Endothelial cell of umbilical vein (primary cell): ENCODE data around the gene FOXK1. TPM values are rescaled to one million over a fixed set of nuclear protein-coding genes. Genes with fewer than 3 reads are reported as not detected.

Experiments
- BruUV-seq: library from RNA; stranded (reverse); fragments of 400-500 nt; replicated peaks from 2 replicates; lab custom pipeline; 2021; lab: Mats Ljungman, UMichigan
- CTCF ChIA-PET: fragments of 300-600, 350-600 bp; sonication (Branson Sonifier 250); formaldehyde crosslinking; loops from one replicate; lab custom pipeline; 2021; ENCODE audit warnings: antibody characterized with exemption, inconsistent platforms; lab: Charles Lee
- POLR2A ChIA-PET: fragments of 300-600, 350-600 bp; sonication (Branson Sonifier 250); formaldehyde crosslinking; loops from one replicate; lab custom pipeline; 2021; ENCODE audit warnings: antibody characterized with exemption, inconsistent platforms; lab: Charles Lee
- DNase-seq: peaks from one replicate; pipeline ENCODE4 v3.0.0-alpha.2; 2011; ENCODE audit warnings: low read depth, low spot score
- FAIRE-seq: peaks from 2 replicates; lab custom pipeline; 2011; peaks lifted over from hg19 to GRCh38; lab: Jason Lieb, UNC
- H2AFZ ChIP-seq: 2 replicates; pipeline ENCODE4 v1.6.0; 2012; ENCODE audit warnings: low read depth, low read length, control low read depth, inconsistent platforms
- H3K27ac ChIP-seq: 2 replicates; pipeline ENCODE4 v1.5.1; 2011; ENCODE audit warnings: low read depth, mild to moderate bottlenecking, control low read depth, low read length, moderate library complexity; ENCODE audit not compliant: insufficient read depth
- H3K27me3 ChIP-seq, 2 experiments: 2 replicates each; pipeline versions ENCODE4 v1.6.0 to v1.6.1; 2011; ENCODE audit warnings: low read length in 2 of 2, mixed read lengths in 1 of 2; ENCODE audit not compliant: control insufficient read depth in 2 of 2, insufficient read depth in 2 of 2
- H3K36me3 ChIP-seq, 2 experiments: 2 replicates in 1 of 2; 3 replicates in 1 of 2; pipeline ENCODE4 v1.5.1; 2011; ENCODE audit warnings: low read length in 2 of 2, mild to moderate bottlenecking in 1 of 2, moderate library complexity in 1 of 2; ENCODE audit not compliant: control insufficient read depth in 2 of 2, insufficient read depth in 2 of 2; ENCODE audit errors: extremely low read depth in 1 of 2
- H3K4me1 ChIP-seq: 3 replicates; pipeline ENCODE4 v1.5.1; 2011; ENCODE audit warnings: mild to moderate bottlenecking, low read length; ENCODE audit not compliant: control insufficient read depth, insufficient read depth; ENCODE audit errors: extremely low read depth
- H3K4me2 ChIP-seq: 2 replicates; pipeline ENCODE4 v1.6.1; 2011; ENCODE audit warnings: low read length, control low read depth, mixed read lengths; ENCODE audit not compliant: insufficient read depth
- H3K4me3 ChIP-seq, 3 experiments: fragments of 200-600 bp in 1 of 3; sonication (generic), shearing (Covaris generic) in 1 of 3; replicated peaks in 1 of 3; 2 replicates each; pipeline ENCODE4 v1.5.1; 2011 to 2016; ENCODE audit warnings: control low read depth in 3 of 3, low read length in 3 of 3, mild to moderate bottlenecking in 2 of 3, inconsistent platforms in 1 of 3, low read depth in 1 of 3, moderate library complexity in 1 of 3; ENCODE audit not compliant: insufficient read depth in 1 of 3
- H3K79me2 ChIP-seq: 2 replicates; pipeline ENCODE4 v1.6.0; 2012; ENCODE audit warnings: low read length, inconsistent platforms; ENCODE audit not compliant: control insufficient read depth, insufficient read depth
- H3K9ac ChIP-seq: replicated peaks from 2 replicates; pipeline ENCODE3; 2011; ENCODE audit warnings: low read length, control low read depth; ENCODE audit not compliant: insufficient read depth; ENCODE audit errors: extremely low read depth
- H3K9me1 ChIP-seq: replicated peaks from 3 replicates; pipeline ENCODE4 v1.6.0; 2011; ENCODE audit warnings: mild to moderate bottlenecking, low read length; ENCODE audit not compliant: control insufficient read depth, insufficient read depth; ENCODE audit errors: extremely low read depth
- H3K9me3 ChIP-seq: replicated peaks from 2 replicates; pipeline ENCODE4 v1.5.1; 2012; ENCODE audit warnings: low read length, inconsistent platforms; ENCODE audit not compliant: control insufficient read depth, insufficient read depth
- H4K20me1 ChIP-seq: replicated peaks from 2 replicates; pipeline ENCODE3; 2011; ENCODE audit warnings: mild to moderate bottlenecking, low read length; ENCODE audit not compliant: control insufficient read depth, insufficient read depth; ENCODE audit errors: extremely low read depth
- FOS ChIP-seq: IDR thresholded peaks from 2 replicates; pipeline ENCODE4 v1.6.1; 2011; ENCODE audit warnings: mild to moderate bottlenecking, low read length, moderate library complexity, borderline replicate concordance; ENCODE audit not compliant: insufficient read depth
- GATA2 ChIP-seq: IDR thresholded peaks from 2 replicates; pipeline ENCODE4 v1.7.0; 2011; ENCODE audit warnings: low read depth, mild to moderate bottlenecking, moderate library complexity, mixed read lengths, low read length; ENCODE audit not compliant: insufficient read length, insufficient read depth
- JUN ChIP-seq: IDR thresholded peaks from 2 replicates; pipeline ENCODE4 v1.6.1; 2011; ENCODE audit warnings: borderline replicate concordance, low read depth; ENCODE audit not compliant: insufficient read length, insufficient read depth
- POLR2A ChIP-seq: IDR thresholded peaks from 2 replicates; pipeline ENCODE4 v1.6.1; 2012; ENCODE audit warnings: low read depth, mild to moderate bottlenecking, control low read depth, low read length
- POLR2AphosphoS5 ChIP-seq: IDR thresholded peaks from 2 replicates; pipeline ENCODE4 v1.6.1; 2012; ENCODE audit warnings: low read depth, mild to moderate bottlenecking, control low read depth, low read length, moderate library complexity; ENCODE audit not compliant: insufficient read depth
- dilution Hi-C: fragments of 300-500 bp; cut with MboI; formaldehyde crosslinking; loops from one replicate; pipeline ENCODE4 v1.15.0; 2019; ENCODE audit warnings: low sequenced_read_pairs; ENCODE audit not compliant: extremely low pct_ligation_motif_present
- intact Hi-C: fragments of 100-400 bp; cut with micrococcal nuclease; formaldehyde crosslinking; loops from one replicate; pipeline ENCODE4 v1.10.0; 2022
- polyA plus RNA-seq, 4 experiments: library from polyadenylated mRNA; depleted of rRNA in 3 of 4; stranded (reverse) in 3 of 4; unstranded in 1 of 4; fragments of >200 nt; gene quantifications; 2 replicates each; pipeline versions ENCODE4 v1.2.1 to v1.2.3, GENCODE V29; 2011 to 2012; ENCODE audit warnings: missing spikeins in 1 of 4
- total RNA-seq: library from RNA; stranded (reverse); gene quantifications from 2 replicates; pipeline ENCODE4 v1.2.3, GENCODE V29; 2021
- TF ChIP-seq, protein P1 (sequence below): IDR thresholded peaks from 2 replicates; pipeline ENCODE4 v1.6.1; 2011; ENCODE audit not compliant: insufficient read depth, insufficient read length

Gene FOXK1
- total and polyA plus RNA-seq, 2 donors (not counting 3 experiments of a cell fraction or from before 2014, with no cell fraction given), result 8.0 to 52.1 TPM

DNA sequence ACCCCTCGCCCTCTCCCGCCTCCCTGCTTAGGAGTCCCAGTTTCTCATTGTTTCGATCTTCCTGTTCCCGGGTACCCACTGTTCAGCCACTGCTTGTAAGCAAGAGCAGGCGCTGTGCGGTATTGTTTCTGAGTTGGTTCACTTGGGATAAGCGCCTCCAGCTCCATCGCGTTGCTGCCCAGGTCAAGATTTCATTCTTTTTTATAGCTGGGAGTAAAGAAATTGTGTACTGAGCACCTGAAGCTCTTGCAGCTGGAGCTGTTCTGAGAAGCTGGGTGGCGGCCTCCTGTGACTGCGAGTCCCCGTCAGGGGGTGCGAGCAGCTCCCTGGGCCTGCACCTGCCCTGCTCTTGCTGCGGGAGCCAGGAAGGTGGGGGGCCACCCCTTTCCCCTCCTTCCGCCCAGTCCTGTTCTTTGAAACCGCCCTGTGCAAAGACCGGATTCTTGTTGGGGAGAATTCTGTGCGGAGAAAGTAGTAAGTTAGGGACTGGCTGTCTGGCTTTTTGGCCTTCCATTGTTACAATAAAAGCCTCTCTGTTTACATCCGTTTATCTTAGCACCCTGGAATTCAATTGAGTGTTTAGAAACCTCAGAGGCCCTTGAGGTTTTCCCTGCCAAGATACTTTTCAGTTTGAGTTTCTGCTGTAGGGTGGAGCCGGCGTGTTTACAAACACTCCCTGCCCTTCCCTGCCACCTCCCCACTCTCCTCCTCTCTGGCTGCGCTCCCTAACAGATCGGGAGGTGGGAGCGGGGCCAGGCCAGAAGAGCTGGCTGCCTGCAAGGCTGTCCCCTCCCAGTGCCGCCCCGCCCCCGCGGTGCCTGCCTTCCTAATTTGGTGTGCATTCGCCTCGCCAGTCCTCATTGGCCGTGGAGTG is 62.5 kb downstream of the FOXK1 start:
- no TSS peak for BruUV-seq
- Histone ChIP-seq H2AFZ (no peak overlapping the region), H4K20me1 (no peaks in the 10 kb centered on the region), H3K27ac (peak overlapping the region; percentile 76), H3K9ac (peak overlapping the region; percentile 47), H3K4me1 (peaks cover 49% of the 10 kb centered on the region), H3K4me3 (no peak overlapping the region), H3K27me3 (no peaks in the 10 kb centered on the region), H3K9me3 (no peaks in the 10 kb centered on the region), H3K9me1 (no peaks in the 10 kb centered on the region), H3K36me3 (peaks cover 7 to 11% of the 10 kb centered on the region in 2 experiments), H3K4me2 (peak overlapping the region; percentile 19), H3K79me2 (peaks cover 32% of the 10 kb centered on the region)
- intact Hi-C loops, result loop anchor here (1.0 kb wide), 3 partner anchors 19 to 60 kb away; no protein-coding TSS in a partner anchor
- dilution Hi-C loops, result no loop called here
- DNase-seq (peak; percentile 96), FAIRE-seq (peak; percentile 93)
- POLR2A ChIA-PET, result interaction anchor here (0.5 to 2.3 kb wide), 4 partner anchors 20 to 489 kb away, joined by 6 to 12 read pairs (median 6); no protein-coding TSS in a partner anchor
- peak; percentile 3 for TF ChIP-seq FOS
- TF ChIP-seq, protein P1, sequence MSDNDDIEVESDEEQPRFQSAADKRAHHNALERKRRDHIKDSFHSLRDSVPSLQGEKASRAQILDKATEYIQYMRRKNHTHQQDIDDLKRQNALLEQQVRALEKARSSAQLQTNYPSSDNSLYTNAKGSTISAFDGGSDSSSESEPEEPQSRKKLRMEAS, result peak; percentile 21
- TF ChIP-seq GATA2, result no peak
- peak; percentile 75 for TF ChIP-seq POLR2AphosphoS5
- no peak for TF ChIP-seq POLR2A
- no peak for TF ChIP-seq JUN
- CTCF ChIA-PET, result interaction anchor here (0.6 to 2.1 kb wide), 9 partner anchors 10 to 131 kb away, joined by 3 to 14 read pairs (median 4); partner anchors contain the start of genes AP5Z1 and FOXK1
